Superior temporal gyrus (tissue), 1 donor: ENCODE measurements around the gene TMEM239.
"Not testable (repeated sequence)": the region's sequence is repeated elsewhere in the genome, so short reads cannot be mapped to it uniquely, and the experiment has no call there.

Source experiments
- DNase-seq: peaks from one replicate; pipeline ENCODE4 v3.0.0-alpha.2; 2016; ENCODE audit errors: extremely low spot score

The TMEM239 gene

DNA sequence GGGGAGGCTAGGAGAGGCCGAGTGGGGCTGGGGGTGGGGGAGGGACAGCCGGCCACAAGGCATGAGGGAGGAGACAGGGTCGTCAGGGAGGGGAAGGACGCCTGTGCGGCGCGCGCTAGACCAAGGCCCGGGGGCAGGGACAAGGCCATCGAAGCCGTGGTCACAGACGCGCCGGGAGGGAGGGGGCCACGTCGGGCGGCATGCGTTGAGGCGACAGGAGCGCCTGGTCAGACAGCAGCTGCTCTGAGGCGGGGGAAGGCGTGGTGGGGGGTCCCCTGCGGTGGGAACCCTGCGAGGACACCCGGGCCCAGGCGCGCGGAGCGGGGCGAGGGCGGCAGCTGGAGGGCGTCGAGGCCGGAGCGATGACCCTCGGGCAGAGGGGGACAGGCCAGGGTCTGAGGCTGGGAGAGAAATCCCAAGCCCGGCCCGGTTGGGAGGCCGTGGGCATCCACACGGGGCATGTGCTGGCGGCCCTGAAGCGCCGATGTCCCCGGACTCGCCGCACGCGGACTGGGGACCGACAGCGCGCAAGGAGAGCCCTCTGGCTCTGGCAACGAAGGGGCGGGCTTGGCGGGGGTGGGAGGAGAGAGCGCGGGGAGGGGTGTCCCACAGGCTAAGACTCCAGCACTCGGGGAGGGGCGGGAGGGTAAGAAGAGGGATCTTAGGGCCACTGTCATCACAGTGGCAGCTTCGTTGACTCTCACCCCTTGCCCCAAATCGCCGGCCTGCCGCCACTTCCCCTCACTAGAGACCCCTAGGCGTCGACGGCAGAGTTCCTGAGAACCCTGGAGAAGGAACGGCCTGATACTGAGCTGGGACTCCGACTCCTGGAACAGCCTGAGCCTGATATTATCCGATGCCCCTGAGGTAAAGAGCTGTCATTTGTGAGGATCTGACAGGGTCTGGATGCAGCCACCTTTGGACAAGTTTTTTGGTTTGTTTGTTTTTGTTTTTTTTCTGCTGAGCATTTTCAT, 5.0 kb downstream of the TMEM239 start:
- DNase-seq: no peak

DNA sequence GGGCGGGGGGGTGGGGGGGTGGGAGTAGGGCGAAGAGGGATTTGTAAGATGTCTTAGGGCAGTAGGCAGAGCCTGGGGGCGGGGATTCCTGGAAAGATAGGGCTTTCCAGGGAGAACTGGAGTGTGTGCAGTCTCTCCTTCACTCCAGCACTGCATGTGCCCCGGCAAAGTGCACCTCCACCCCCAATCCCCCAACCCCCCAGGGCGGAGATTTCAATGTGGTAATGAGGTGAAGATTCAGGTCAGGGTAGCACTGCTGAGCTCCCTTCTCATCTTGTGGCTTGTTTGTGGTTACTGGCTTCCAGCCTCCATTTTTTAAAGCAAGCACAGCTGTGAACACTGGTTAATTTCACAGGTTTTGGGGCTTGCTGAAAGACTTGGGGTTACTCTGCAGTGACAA, 5.9 kb downstream of the TMEM239 start:
- no peak for DNase-seq

DNA sequence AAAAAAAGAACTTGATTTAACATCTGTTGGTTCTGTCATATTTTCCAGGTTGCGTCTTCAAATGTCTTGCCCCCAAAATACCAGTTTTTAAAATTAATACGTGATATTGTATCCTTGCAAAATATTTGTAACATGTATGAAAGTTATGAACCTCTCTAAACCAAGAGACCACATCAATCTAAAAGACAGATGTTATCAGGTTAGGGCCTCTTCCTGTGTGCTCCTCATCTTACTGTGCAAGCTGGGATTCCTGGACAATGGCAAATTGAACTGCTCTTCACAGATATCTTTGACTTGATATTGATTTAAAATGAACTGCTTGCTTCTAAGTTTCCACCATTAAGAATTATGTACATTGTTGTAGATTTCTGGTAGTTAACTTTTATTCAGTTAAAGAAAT, 9.6 kb downstream of the TMEM239 start:
- no peak for DNase-seq

DNA sequence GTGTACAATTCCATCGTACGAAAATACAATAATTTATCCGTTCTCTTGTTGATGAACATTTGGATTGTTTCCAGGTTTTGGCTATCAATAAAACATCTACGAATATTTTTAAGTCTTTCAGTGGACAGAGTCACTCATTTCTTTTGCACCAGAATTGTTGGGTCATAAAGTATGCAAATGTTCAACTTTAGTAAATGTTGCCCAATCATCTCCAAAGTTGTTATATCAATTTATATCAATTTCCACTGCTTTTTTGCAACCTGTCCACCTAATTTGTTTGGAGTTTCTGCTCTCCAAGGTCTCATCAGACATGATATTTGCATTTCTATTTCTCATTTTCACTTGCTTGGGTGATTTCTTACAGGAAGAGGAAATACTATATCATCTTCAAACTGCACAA, 10.5 kb downstream of the TMEM239 start:
- no peak for DNase-seq

DNA sequence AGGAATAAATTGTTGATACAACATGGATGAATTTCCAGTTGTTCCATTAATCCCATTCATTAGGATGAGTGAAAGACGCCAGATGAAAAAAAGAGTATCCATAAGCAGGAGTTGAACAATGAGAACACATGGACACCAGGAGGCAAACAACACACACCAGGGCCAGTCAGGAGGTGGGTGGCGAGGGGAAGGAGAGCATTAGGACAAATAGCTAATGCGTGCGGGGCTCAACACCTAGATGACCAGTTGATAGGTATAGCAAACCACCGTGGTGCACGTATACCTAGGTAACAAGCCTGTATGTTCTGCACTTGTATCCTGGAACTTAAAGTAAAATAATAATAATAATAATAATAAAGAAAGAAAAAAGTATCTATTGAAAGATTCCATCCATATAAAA, 13.2 kb downstream of the TMEM239 start:
- DNase-seq: no peak

DNA sequence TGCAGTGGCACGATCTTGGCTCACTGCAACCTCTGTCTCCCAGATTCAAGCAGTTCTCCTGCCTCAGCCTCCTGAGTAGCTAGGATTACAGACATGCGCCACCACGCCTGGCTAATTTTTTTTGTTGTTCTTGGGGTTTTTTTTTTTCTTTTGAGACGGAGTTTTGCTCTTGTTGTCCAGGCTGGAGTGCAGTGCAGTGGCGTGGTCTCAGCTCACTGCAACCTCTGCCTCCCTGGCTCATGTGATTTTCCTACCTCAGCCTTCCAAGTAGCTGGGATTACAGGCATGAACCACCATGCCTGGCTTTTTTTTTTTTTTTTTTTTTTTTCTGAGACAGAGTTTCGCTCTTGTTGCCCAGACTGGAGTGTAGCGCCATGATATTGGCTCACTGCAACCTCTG, 15.0 kb downstream of the TMEM239 start:
- DNase-seq: not testable (repeated sequence)

- DNase-seq: no peak
These were observed 17.6 kb downstream of the TMEM239 start for GRCh38 chr20:2833761-2834160.

DNA sequence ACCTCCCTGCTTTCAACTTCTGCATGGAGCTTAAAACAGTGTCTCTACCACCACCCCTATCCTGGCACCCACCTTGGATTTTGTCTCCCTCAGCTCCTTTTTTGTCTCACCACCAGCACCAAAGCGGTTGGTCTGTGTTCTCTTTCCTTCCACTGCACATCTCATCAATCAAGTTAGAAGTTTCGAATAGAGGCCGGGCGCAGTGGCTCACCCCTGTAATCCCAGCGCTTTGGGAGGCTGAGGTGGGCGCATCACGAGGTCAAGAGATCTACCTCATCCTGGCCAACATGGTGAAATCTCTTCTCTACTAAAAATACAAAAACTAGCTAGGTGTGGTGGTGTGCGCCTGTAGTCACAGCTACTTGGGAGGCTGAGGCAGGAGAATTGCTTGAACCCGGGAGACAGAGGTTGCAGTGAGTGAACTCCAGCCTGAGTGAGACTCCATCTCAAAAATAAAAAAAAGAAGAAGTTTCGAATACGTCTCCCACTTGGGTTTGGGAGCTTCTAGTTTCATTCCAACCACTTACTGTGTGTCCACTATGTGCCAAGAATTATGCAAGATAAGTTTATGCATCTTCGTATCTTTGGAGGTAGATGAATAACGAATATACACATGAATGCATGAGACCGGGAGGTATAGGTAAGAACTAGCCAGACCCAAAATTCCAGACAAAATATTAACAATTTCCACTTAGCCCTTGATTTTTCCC, 18.4 kb downstream of the TMEM239 start:
- no peak for DNase-seq

GRCh38 chr20:2835331-2835796, 19.2 kb downstream of the TMEM239 start:
- DNase-seq: no peak

GRCh38 chr20:2836035-2836434, 19.9 kb downstream of the TMEM239 start:
- no peak for DNase-seq

- DNase-seq: no peak
These were observed 21.2 kb downstream of the TMEM239 start for GRCh38 chr20:2837221-2837960.

DNA sequence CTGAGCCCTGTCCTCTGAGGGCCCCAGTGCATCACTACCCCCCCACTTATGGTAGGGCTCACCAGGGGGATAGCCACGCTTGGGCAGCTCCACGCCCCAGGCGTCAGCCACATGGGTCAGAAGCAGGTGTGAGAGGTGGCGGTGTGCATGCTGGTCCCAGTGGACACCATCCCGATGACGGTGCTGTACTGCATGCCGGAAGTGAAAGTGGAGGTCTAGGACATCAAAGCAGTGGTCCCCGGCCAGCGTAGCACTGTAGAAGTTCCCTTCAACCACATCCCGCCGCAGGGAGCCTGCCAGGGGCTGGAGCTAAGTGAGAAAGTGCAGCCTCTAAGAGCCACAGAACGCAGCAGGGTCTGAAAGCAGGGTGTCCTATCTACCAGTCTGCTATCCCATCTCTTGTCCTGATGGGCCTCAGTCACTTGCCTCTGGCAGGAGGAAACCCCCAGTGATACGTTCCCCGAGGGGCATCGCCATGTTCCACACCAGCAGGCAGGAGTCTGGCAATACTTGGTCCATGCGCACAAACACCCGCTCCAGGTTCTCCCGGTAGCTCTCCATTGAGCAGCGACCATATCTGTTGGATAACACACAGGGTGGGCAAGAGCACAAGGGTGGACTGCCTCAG, 22.1 kb downstream of the TMEM239 start:
- DNase-seq: no peak

DNA sequence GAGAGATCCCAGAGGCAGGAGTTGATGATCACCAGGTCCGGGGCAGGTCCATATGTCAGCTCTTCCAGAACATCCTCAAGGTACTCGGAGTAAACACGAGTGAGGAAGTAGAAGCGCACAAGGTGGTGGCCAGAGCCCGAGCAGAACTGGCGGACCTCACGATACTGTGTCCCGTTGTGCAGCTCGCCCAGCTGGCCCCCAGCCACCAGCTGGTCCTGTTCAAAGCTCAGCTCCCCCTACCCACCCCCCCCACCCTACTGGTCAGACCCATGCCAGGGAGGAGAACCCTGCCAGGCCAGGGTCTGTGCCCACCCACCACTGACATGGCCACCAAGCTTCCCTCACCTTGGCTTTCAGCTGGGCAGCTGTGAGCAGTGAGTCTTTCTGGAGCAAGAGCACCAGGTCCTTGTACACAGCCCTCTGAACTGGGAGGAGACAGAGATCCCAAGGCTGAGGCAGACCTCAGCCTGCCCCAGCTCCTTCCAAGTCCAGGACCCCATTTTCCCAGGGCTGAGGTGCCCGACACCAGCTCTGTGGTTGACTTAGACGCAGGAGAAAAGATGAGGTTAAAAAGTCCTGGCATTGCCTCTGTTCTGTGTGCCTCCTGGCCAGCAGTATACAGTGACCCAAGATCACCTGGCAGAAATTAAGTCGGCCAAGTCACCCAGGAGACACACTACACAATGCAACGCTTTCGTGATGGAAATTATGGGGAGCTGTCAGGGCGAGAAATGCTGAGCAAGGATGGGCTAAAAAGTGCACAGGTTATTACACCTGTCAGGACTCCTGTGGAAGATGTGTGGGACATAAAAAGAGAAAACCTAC, 22.9 kb downstream of the TMEM239 start:
- no peak for DNase-seq

GRCh38 chr20:2839732-2840137, 23.6 kb downstream of the TMEM239 start:
- DNase-seq: no peak

- peak; percentile 90 for DNase-seq
These were observed 24.2 kb downstream of the TMEM239 start, which contains the start of the genes PCED1A and VPS16 for GRCh38 chr20:2840138-2840966. TSS of gene PCED1A (minus strand) at chr20:2840655. CDS start at chr20:2839912, 743 bp downstream. TSS of gene VPS16 (plus strand) at chr20:2840745. CDS start at chr20:2840775, 30 bp downstream.

DNA sequence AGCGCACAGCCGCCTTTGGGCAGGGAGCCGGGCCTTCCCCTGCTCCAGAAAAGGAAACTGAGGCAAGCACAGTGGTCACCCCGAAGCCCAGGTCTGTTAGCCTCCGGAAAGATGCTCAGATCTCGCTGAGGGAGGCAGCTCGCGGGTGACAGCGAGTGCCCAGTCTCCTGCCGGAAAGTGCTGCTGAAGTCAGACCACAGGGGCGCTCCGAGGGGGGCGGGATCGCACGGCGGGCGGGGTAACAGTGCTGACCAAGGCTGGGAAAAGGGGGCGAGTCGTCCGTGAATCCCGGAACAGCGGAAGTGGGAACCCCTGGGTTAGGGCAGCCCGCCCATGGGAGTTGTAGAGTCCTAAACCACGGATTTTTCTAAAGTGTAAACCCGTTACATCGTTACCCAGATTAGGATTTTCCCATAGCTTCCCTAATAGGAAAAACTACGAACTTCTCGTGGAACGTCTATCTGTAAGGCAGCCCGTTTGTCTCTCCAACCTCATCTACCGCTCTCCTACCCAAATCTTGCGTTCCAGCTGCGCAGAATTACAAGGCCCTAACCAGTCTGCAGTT, 24.9 kb downstream of the TMEM239 start:
- DNase-seq: peak; percentile 10

DNA sequence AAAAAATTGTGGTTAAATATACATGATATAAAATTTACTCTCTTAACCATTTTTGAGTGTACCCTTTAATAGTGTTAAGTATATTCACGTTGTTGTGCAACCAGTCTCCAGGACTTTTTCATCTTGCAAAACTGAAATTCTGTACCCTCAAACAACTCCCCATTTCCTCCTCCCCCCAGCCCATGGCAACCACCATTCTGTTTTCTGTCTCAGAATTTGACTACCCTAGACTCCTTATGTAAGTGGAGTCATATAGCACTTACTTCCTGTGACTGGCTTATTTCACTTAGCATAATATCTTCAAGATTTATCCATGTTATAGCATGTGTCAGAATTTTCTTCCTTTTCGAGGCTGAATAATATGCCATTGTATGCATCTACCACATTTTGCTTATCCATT, 29.4 kb downstream of the TMEM239 start:
- DNase-seq: no peak

GRCh38 chr20:2846698-2847097, 30.5 kb downstream of the TMEM239 start:
- DNase-seq: no peak

GRCh38 chr20:2847802-2848201, 31.6 kb downstream of the TMEM239 start:
- no peak for DNase-seq
